GM18520 (cell line): ENCODE results near the gene SH3GL1.
"Not testable (repeated sequence)": the region's sequence is repeated elsewhere in the genome, so short reads cannot be mapped to it uniquely, and the experiment has no call there.

Experiments
- ATAC-seq: cut with Tn5 transposase; IDR thresholded peaks from one replicate; pipeline ENCODE4 v1.9.1; 2021; ENCODE audit not compliant: unreplicated experiment

The SH3GL1 gene

DNA sequence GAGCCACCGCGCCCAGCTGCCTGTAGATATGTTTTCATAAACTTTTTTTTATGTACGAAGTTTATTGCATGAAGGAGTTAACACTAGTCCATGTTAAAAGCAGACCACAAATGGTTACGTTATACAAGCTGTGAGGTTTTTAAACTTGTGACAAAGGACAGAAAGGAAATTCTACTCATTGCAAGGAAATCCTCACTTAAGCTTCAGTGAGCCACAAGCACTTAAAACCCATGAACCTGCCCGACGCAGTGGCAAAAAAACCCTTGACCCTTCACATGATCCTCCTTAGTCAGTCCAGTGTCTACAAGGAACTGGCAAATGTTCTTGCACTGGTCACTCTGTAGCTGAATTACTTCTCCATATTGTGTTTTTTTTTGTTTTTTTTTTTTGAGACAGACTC, 52.8 kb downstream of the SH3GL1 start:
- no peak for ATAC-seq

DNA sequence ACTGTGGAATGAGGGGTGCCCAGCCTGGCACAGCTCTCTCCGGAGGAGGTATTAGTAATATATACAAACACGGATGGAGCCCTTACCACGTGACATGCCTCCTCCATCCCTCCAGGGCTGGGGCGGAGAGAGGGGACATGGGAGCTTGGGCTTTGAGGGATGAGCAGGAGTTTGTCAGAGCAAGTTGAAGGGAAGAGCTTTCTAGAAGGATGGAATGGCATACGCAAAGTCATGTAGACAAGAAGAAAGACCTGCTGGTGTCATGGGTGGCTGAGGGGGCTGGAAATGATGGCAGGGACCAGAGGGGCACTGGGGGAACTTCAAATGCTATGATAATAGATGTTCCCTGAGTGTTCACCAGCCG, 54.3 kb downstream of the SH3GL1 start:
- no peak for ATAC-seq

DNA sequence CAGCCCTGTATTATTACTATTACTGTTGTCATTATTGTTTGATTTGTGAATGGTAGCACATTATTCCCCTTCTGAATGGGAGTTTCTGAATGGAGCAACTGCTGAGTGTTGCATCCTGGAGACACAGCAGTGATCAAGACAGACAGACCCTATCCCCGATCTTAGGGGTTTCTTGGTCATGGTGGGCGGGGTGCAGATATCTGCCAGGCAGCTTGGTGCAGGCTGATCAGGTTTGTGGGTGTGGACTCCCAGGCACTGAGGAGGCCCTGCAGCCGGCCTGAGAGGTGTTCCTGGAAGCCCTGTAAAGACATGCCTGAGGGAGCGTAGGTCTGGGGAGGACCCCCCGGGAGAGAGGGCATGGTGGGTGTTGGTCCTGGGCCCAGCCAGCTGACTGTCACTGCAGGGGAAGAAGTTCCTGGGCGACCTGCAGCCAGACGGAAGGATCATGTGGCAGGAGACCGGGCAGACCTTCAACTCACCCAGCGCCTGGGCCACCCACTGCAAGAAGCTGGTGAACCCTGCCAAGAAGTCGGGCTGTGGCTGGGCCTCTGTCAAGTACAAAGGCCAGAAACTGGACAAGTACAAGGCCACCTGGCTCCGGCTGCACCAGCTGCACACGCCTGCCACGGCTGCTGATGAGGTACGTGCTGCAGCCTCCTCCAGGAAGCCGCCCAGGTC, 54.9 kb downstream of the SH3GL1 start:
- ATAC-seq, result no peak

DNA sequence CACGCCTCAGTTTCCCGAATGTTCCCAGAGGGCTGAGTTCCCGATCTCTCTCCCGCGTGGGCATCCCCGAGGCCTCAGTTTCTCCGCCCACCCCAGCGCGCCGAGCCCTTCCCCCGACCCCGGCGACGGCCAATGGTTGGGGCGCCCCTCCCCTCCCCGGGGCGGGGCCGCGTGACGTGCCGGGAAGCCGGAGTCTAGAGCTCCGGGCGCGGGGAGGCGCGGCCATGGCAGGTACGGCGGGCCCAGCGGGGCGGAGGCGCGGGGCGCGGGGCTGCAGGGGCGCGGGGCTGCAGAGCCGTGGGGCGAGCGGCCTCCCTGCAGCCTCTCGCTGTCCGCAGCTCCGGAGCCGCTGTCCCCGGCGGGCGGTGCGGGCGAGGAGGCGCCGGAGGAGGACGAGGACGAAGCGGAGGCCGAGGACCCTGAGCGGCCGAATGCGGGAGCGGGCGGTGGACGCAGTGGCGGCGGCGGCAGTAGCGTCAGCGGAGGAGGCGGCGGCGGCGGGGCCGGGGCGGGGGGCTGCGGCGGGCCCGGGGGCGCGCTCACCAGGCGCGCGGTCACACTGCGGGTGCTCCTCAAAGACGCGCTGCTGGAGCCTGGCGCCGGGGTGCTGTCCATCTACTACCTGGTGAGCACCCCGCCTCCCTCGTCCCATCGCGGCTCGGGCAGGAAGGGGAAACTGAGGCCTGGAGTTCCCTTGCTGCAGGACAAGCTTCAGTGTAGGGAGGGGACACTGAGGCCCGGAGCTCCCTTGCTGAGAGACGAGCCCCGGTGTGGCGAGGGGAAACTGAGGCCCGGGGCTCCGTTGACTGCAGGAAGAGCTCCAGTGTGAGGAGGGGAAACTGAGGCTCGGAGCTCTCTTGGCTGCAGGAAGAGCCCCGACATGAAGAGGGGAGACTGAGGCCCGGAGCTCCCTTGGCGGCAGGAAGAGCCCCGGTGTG, 56.7 kb downstream of the SH3GL1 start, which contains the start of gene MPND:
TSS of gene MPND (plus strand) at position 193 of the 938 bp plus-strand sequence. CDS start at position 225, 32 bp downstream.
- ATAC-seq, result peak; percentile 36

DNA sequence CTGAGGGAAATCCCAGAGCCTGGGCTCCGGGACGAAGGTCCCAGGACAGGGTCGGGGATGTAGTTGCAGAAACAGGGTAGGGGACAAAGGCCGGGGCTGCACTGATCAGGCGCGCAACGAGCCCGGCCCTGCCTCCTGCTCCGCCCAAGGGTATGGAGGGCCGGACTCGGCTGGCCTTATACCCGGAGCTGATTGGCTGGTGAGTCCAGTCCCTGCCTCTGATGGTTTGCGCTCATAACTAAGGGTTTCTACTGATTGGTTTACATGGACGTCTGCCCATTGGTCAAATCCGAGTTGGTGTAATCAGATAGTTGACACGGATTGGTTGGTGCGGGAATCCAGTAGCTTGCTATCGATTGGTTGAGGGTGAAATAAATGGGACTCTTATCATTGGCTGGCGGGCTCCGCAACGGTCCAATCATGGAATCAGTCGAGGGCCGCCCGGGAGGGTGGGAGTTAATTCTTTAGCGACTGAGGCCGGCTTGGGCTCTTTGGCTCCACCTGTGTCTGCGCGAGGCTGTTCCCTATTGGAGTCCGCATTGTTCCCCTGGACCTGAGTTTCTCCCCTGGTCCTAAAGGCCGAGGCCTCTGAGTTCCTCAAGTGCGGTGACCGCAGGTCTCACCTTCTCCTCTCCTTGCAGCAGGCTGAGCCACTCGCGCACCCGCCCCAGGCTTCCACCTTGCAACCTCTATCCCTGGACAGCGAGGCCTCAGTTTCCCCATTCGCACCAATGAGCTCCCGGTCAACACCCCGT, 57.6 kb downstream of the SH3GL1 start:
- ATAC-seq, result peak; percentile 88

DNA sequence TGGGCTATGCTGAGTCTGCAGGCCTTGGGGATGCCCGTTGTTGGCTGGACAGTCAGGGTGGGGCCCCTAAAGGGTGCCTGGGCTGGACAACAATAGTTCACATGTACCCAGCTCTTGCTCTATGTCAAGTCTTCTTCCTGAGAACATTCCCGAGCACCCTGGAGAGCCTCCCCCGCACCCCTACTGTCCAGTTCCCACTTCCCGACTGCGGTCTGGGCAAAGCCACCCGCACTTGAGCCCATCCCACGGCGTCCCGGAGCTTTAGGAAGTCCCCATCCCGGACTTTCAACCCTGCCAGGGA, 58.1 kb downstream of the SH3GL1 start:
- no peak for ATAC-seq

DNA sequence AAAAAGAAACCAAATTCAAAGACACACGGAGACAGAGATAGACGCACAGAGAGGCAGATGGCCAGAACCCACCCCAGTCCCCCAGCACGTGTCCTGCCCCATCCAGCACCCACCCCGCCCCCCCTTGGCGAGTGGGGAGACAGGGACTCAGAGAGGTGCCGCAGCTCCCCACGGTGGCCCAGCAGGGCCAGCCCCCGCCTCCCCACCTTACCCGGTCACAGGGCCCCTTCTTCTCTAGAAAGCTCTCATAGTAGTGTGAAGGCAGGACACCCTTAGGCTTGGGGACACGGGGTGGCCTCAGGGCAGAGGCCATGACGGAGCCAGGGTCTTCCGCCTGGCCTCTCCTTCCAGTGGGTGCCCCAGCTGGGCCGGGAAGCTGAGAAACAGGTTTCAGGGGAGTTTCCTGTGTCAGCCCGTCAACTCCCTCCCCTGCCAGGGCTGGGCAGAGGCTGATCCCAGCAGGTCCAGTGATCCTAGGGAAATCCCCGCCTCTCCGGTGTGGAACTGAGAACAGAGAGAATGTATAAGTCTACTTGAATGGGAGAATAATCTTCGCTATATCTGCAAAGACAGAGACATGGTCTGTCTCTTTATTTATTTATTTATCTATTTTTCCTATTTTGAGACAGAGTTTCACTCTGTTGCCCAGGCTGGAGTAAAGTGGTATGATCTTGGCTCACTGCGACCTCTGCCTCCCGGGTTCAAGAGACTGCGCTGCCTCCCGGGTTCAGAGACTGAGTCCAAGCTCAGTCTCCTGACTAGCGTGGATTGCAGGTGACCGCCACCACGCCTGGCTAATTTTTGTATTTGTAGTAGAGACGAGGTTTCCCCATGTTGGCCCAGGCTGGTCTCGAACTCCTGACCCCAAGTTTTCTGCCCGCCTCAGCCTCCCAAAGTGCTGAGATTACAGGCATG, 61.6 kb downstream of the SH3GL1 start, which contains the start of gene STAP2:
TSS of gene STAP2 (minus strand) at position 387 of the 915 bp plus-strand sequence. CDS start at position 313, 74 bp downstream.
- ATAC-seq, result no peak

DNA sequence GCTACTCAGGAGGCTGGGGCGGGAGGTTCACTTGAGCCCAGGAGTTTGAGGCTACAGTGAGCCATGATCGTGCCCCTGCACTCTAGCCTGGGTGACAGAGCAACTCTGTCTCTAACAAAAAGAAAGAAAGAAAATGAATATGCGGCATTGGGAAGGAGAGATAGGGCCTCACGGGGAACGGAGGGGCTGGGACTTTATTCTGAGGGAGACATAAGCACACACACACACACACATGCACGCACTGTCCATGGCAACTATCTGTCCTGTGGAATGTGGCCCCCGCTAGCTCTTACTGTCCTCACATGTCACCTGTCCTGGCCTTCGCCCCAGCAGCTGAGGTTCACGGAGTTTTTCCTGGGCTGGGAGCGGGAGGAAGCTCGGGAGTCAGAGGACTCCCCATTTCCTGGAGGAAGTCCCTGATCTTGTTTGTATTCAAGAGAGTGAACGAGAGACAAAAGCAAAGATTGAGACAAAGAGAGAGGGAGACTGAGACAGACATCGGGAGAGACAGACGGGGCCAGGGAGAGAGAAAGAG, 62.4 kb downstream of the SH3GL1 start:
- no peak for ATAC-seq

DNA sequence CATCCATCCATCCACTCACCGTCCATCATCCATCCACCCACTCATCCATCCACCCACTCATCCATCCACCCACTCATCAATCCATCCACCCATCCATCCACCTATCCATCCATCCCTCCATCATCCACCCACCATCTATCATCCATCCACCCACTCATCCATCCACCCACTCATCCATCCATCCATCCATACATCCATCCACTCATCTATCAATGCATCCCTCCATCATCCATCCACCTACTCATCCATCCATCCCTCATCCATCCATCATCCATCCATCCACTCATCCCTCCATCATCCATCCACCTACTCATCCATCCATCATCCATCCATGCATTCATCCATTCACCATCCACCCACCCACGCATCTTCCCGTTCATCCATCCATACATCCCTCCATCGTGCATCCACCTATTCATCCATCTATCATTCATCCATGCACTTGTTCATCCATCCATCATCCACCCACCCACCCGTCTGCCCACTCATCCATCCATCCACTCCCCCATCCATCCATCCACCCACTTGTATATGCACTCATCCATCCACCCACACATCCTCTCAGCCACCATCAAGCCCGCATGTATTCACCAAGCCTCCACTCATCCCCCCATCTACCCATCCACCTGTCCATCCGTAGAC, 65.3 kb downstream of the SH3GL1 start:
- ATAC-seq, result no peak

DNA sequence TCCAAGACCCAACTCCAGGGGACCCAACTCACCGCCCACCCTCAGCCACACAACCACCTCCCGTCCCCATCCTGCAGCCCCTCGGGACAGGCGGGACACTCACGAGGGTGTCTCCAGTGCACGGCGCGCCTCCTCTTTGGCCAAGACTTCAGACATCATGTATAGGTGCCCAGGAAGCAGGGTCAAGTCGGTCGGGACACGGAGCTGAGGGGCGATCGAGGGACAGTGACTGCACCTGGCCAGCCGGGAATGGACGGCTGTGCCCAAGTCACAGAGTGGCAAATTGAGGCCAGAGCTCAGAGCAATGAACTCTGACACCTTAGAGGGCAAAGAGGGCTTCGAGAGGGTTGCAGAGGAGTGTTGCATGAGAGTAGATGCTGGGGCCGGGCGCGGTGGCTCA, 70.5 kb downstream of the SH3GL1 start:
- ATAC-seq, result no peak

DNA sequence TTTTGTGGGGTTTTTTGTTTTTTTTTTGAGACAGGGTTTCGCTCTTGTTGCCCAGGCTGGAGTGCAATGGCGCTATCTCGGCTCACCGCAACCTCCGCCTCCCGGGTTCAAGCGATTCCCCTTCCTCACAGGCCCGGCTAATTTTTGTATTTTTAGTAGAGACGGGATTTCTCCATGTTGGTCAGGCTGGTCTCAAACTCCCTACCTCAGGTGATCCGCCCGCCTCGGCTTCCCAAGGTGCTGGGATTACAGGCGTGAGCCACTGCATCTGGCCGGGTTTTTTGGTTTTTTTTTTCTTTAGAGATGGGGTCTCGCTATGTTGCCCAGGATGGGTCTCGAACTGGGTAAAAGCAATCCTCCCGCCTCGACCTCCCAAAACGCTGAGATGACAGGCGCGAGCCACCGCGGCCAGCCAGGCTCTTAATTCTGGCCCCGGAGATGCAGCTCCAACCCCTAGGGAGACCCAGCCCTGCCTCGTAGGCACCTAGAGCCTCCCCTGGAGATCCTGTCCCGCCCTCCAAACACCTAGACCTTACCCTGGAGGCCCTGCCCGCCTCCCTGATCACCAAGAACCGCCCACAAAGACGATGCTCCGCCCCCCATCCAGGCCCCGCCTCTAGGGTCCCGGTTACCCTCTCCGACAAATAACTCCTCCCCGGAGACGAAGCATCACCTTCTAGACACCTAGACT, 71.2 kb downstream of the SH3GL1 start:
- ATAC-seq, result not testable (repeated sequence)

DNA sequence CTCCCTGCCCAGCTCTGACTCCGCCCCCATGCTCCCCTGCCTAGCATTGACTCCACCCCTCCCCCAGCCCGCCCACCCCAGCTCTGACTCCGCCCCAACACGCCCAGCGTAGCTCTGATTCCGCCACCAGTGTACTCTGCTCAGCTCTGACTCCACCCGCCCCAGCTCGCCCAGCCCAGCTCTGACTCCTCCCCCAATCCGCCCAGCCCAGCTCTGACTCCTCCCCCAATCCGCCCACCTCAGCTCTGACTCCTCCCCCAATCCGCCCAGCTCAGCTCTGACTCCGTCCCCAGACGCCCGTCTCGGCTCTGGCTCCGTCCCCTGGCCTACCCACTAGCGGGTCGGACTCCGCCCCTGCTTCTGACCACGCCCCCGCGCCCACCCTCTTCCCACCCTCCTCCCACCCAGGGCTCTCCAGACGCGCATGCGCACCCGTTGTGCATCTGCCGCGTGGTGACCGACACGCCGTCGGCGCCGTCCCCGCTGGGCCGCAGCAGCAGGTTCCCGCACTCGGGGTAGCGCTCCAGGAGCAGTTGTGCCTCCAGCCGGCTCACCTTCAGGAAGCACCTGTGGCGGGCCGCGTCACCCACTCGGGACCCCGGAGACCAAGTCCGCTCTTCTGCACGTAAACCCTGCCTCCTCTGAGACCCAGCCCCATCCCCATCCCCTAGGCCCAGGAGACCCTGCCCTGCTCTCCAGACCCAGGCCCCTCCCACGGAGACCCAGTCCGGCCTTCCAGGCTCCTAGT, 71.9 kb downstream of the SH3GL1 start:
- ATAC-seq, result peak; percentile 68

DNA sequence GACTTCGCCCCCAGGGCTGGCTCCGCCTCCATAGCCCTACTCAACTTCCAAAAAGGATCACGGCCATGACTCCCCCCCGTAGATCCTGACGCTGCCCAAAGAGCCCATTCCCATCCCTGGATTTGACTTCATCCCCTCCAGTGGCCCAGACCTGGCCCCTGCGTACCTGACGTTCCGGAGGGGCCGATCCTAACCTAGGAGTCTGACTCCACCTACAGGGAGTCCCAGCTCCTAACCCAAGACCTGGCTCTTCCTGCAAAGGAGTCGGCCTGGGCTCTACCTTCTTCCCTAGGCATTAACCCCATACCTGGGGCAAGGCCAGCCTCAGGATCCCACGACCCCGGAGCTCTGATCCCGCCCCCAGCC, 72.5 kb downstream of the SH3GL1 start:
- ATAC-seq, result no peak

DNA sequence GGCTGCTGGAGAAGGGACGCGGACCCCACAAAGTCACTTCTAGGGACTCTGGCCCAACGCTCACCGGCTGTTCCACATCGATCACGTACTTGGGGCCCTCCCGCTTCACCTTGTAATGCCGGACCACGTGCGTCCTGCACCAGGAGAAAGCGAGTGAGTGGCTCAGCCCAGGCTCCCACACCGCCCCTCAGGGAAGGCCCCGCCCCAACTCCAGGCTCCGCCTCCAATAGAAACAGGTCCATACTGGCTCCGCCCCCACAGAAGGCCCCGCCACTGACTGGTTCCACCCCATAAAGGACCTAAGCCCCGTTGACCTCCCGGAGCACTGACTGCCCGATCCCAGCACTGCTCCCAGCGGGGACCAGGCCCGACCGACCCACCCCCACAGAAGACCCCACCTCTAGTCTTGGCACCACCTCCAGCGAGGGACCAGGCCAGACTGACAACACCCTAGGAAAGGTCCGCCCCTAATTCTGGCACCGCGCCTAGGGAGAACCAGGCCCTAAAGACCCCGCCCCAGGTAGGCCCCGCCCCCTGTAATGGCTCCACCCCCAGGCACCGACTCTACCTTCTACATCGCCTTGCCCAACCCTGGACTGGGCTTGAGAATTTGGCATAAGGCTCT, 73.0 kb downstream of the SH3GL1 start:
- ATAC-seq, result no peak

DNA sequence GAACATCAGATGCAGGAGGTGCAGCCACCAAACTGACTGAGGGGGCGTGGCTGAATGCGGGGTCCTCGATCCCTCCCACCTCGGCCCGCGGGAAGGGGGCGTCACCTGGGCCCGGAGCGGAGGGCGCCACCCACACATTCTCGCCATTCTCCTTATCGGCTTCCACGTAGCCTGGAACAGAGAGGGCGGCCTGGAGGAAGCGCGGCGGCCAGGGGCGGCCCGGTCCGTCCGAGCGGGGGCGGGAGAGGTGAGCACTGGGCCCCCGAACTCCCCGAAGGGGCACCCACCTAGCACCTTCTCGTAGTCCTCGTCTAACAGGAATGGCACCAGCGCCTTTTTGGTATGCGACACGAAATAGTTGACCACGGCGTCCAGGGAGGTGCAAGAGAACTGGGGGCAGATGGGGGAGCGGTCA, 73.5 kb downstream of the SH3GL1 start:
- ATAC-seq, result no peak

DNA sequence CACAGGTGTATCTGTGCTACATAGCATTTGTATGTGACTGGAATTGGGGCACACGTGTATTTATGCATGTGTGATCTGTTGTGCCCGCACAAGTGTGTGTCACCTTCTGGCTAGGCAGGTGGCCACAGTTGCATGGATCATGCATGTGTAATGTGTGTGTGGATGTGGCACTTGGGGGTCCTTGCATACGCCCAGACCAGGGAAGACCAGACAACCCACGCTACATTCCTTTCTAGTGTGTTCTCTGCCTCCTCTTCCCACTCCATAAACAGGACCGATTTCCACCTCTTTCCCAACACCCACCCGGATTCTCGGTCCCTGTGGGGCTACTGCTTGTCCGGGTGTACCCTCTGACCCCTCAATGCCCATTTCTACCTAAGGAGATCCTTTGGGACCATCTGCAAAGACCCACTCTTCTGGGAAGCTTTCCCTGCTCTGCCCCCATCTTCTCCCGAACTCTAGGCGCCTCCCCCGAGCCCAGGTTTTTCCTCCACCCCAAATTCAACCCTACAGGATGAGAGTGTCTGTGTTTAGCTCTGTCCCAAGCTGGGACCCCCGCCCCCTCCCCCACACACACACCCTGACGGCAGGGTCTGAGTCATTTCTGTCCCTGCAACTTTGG, 74.0 kb downstream of the SH3GL1 start:
- no peak for ATAC-seq

DNA sequence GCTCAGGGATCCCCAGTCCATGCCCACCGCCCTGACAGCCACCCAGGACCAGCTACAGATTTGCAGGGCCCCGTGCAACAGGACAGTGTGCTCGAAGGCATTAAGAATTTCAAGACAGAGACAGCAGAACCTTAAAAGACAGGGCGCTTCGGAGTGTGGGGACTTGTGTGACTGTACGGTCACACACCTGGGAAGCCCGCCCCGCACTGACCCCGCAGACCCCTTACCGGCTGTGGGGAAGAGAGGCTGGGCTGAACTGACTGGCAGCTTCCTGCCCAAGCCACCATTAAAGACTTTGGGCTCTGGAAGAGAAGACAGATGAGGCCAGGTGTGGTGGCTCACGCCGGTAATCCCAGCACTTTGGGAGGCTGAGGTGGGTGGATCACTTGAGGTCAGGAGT, 76.1 kb downstream of the SH3GL1 start:
- ATAC-seq, result no peak

DNA sequence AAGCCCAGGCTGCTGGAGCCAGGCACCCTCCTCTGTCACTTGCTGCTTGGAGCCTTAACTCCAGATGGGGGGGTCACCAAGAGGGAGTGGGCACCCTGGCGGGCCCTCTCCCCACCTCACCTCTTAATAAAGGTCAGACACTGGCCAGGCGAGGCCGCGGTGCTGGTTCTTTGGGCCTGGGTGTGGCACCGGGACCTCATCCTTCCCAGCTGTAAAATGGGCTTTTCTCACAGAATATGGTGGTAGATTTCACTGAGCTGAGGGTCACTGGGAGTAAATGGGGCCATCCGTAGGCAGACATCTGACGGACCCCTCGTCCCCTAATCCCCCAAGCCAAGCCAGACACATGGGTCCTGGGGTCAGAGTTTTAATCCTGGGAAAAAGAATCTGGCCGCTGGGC, 76.7 kb downstream of the SH3GL1 start:
- ATAC-seq, result no peak
